Activated T-helper 1 cell treated with anti-CD3 and anti-CD28 coated beads, Interleukin-12 subunit alpha, Interleukin-12 subunit beta, Interleukin-2, Interleukin-4 antibody, amounts not matched to agents 30 ng/mL and 10 ng/mL and 1 ng/mL, durations not matched to agents 14 hours and 24 hours and 36 hours (primary cell): ENCODE measurements around the gene KCP. TPM values are rescaled to one million over a fixed set of nuclear protein-coding genes. Genes with fewer than 3 reads are reported as not detected.

Experiments
- DNase-seq: peaks from one replicate; pipeline ENCODE4 v3.0.0; 2021; ENCODE audit warnings: low spot score
- H3K27ac Mint-ChIP-seq: one replicate; pipeline ENCODE4 v1.8.0; 2021; ENCODE audit warnings: mild to moderate bottlenecking, mixed read lengths
- H3K27me3 Mint-ChIP-seq: one replicate; pipeline ENCODE4 v1.8.0; 2022; ENCODE audit warnings: mild to moderate bottlenecking, moderate library complexity, mixed read lengths; ENCODE audit not compliant: insufficient read depth
- H3K36me3 Mint-ChIP-seq: one replicate; pipeline ENCODE4 v1.8.0; 2021; ENCODE audit warnings: low read depth, mixed read lengths
- H3K4me1 Mint-ChIP-seq: one replicate; pipeline ENCODE4 v1.8.0; 2021; ENCODE audit warnings: low read depth, mixed read lengths
- H3K4me3 Mint-ChIP-seq: one replicate; pipeline ENCODE4 v1.8.0; 2021; ENCODE audit warnings: mild to moderate bottlenecking, moderate library complexity, mixed read lengths
- H3K9me3 Mint-ChIP-seq: one replicate; pipeline ENCODE4 v1.8.0; 2021; ENCODE audit warnings: mixed read lengths
- intact Hi-C: fragments of 100-400 bp; cut with micrococcal nuclease; formaldehyde crosslinking; loops from one replicate; pipeline ENCODE4 v1.15.1; 2024
- total RNA-seq: library from RNA; stranded (reverse); gene quantifications from 2 replicates; pipeline ENCODE4 v1.2.3, GENCODE V29; 2022

The KCP gene
- total RNA-seq, 1 donor from 2014 or later: not detected

GRCh38 chr7:128902761-128903585, 7.5 kb downstream of the KCP start:
- intact Hi-C loops: no loop called here
- H3K27ac Mint-ChIP-seq: no peak overlapping the region
- no peaks in the 10 kb centered on the region for H3K36me3 Mint-ChIP-seq
- no peak for DNase-seq
- H3K27me3 Mint-ChIP-seq: peaks cover 21% of the 10 kb centered on the region
- H3K9me3 Mint-ChIP-seq: peaks cover 10% of the 10 kb centered on the region
- no peak overlapping the region for H3K4me3 Mint-ChIP-seq
- H3K4me1 Mint-ChIP-seq: no peaks in the 10 kb centered on the region

- DNase-seq: no peak
- Mint-ChIP-seq H3K36me3 (no peaks in the 10 kb centered on the region), H3K4me1 (no peaks in the 10 kb centered on the region), H3K4me3 (no peak overlapping the region), H3K27me3 (peaks cover 18% of the 10 kb centered on the region), H3K27ac (no peak overlapping the region), H3K9me3 (peaks cover 10% of the 10 kb centered on the region)
- intact Hi-C loops: no loop called here
These were observed 10.3 kb downstream of the KCP start for GRCh38 chr7:128900237-128900636.

- Mint-ChIP-seq H3K36me3 (no peaks in the 10 kb centered on the region), H3K27me3 (peaks cover 18% of the 10 kb centered on the region), H3K9me3 (peaks cover 10% of the 10 kb centered on the region)
These were observed 11.1 kb downstream of the KCP start for GRCh38 chr7:128899392-128899791.

GRCh38 chr7:128895320-128895719, 15.2 kb downstream of the KCP start:
- Mint-ChIP-seq H3K4me1 (no peaks in the 10 kb centered on the region), H3K4me3 (no peak overlapping the region), H3K27me3 (peaks cover 13% of the 10 kb centered on the region), H3K27ac (no peak overlapping the region), H3K36me3 (no peaks in the 10 kb centered on the region), H3K9me3 (peaks cover 8% of the 10 kb centered on the region)
- no peak for DNase-seq
- intact Hi-C loops: no loop called here

More at GRCh38 chr7:128899392-128899791, 11.1 kb downstream of the KCP start:
- intact Hi-C loops: no loop called here
- no peak overlapping the region for H3K4me3 Mint-ChIP-seq
- no peak overlapping the region for H3K27ac Mint-ChIP-seq
- DNase-seq: no peak
- no peaks in the 10 kb centered on the region for H3K4me1 Mint-ChIP-seq

GRCh38 chr7:128894101-128894440, 16.4 kb downstream of the KCP start:
- peaks cover 5% of the 10 kb centered on the region for H3K9me3 Mint-ChIP-seq
- H3K36me3 Mint-ChIP-seq: no peaks in the 10 kb centered on the region
- H3K4me1 Mint-ChIP-seq: no peaks in the 10 kb centered on the region
- intact Hi-C loops: no loop called here
- no peak for DNase-seq
- no peak overlapping the region for H3K4me3 Mint-ChIP-seq
- peaks cover 21% of the 10 kb centered on the region for H3K27me3 Mint-ChIP-seq
- H3K27ac Mint-ChIP-seq: no peak overlapping the region

GRCh38 chr7:128893251-128894100, 17.0 kb downstream of the KCP start:
- H3K9me3 Mint-ChIP-seq: peaks cover 2% of the 10 kb centered on the region
- DNase-seq: no peak
- no peak overlapping the region for H3K4me3 Mint-ChIP-seq
- H3K27ac Mint-ChIP-seq: no peak overlapping the region
- H3K4me1 Mint-ChIP-seq: no peaks in the 10 kb centered on the region
- no peaks in the 10 kb centered on the region for H3K36me3 Mint-ChIP-seq
- peaks cover 20% of the 10 kb centered on the region for H3K27me3 Mint-ChIP-seq
- intact Hi-C loops: no loop called here

GRCh38 chr7:128892521-128893250, 17.8 kb downstream of the KCP start:
- intact Hi-C loops: no loop called here
- DNase-seq: no peak
- Mint-ChIP-seq H3K9me3 (no peaks in the 10 kb centered on the region), H3K4me3 (no peak overlapping the region), H3K27me3 (peaks cover 17% of the 10 kb centered on the region), H3K36me3 (no peaks in the 10 kb centered on the region), H3K4me1 (no peaks in the 10 kb centered on the region), H3K27ac (no peak overlapping the region)

- Mint-ChIP-seq H3K9me3 (no peaks in the 10 kb centered on the region), H3K27me3 (peaks cover 16% of the 10 kb centered on the region), H3K4me3 (no peak overlapping the region), H3K36me3 (no peaks in the 10 kb centered on the region), H3K27ac (no peak overlapping the region), H3K4me1 (no peaks in the 10 kb centered on the region)
- DNase-seq: no peak
- intact Hi-C loops: no loop called here
These were observed 18.6 kb downstream of the KCP start for GRCh38 chr7:128891942-128892269.

GRCh38 chr7:128891110-128891941, 19.2 kb downstream of the KCP start:
- intact Hi-C loops: no loop called here
- Mint-ChIP-seq H3K27ac (no peak overlapping the region), H3K27me3 (peaks cover 15% of the 10 kb centered on the region), H3K9me3 (no peaks in the 10 kb centered on the region), H3K4me1 (no peaks in the 10 kb centered on the region), H3K36me3 (no peaks in the 10 kb centered on the region), H3K4me3 (no peak overlapping the region)
- DNase-seq: no peak

- Mint-ChIP-seq H3K36me3 (no peaks in the 10 kb centered on the region), H3K27me3 (peaks cover 12% of the 10 kb centered on the region), H3K4me1 (no peaks in the 10 kb centered on the region), H3K4me3 (no peak overlapping the region), H3K9me3 (no peaks in the 10 kb centered on the region), H3K27ac (no peak overlapping the region)
- DNase-seq: no peak
- intact Hi-C loops: no loop called here
These were observed 20.0 kb downstream of the KCP start for GRCh38 chr7:128890306-128891109.

- H3K4me1 Mint-ChIP-seq: no peaks in the 10 kb centered on the region
- H3K9me3 Mint-ChIP-seq: no peaks in the 10 kb centered on the region
- no peak overlapping the region for H3K27ac Mint-ChIP-seq
- peaks cover 11% of the 10 kb centered on the region for H3K27me3 Mint-ChIP-seq
- H3K4me3 Mint-ChIP-seq: no peak overlapping the region
- H3K36me3 Mint-ChIP-seq: no peaks in the 10 kb centered on the region
- no peak for DNase-seq
- intact Hi-C loops: no loop called here
These were observed 21.4 kb downstream of the KCP start for GRCh38 chr7:128889121-128889520.

- no peak overlapping the region for H3K4me3 Mint-ChIP-seq
- H3K36me3 Mint-ChIP-seq: no peaks in the 10 kb centered on the region
- no peak for DNase-seq
- no peaks in the 10 kb centered on the region for H3K9me3 Mint-ChIP-seq
- H3K27me3 Mint-ChIP-seq: peaks cover 11% of the 10 kb centered on the region
- H3K27ac Mint-ChIP-seq: no peak overlapping the region
- intact Hi-C loops: no loop called here
- no peaks in the 10 kb centered on the region for H3K4me1 Mint-ChIP-seq
These were observed 21.8 kb downstream of the KCP start for GRCh38 chr7:128888756-128889095.
